ENCODE results near the gene AKR1B15. TPM values are rescaled to one million over a fixed set of nuclear protein-coding genes. Genes with fewer than 3 reads are reported as not detected.

The AKR1B15 gene
- total and polyA plus RNA-seq, 2 of the 4 experiments (the other 2 are of a cell fraction), result not detected

DNA sequence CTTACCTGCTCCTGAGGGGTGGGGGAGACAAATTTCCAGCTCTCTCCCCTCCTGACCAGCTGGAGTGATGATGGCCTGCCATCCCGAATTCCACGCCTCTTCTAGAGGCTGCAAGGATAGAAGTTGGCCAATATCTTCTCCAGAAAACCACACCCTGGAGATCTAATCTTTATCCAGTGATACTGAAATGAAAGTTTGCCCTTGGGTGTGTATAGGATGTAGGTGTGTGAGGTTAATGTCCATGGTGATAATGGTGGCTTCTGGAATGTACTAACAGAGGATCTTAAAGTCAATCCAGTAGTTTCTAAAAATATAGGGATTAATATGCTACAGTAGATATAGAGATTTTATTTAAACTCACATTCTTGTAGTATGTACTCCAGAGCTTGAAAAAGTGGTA is 22.2 kb downstream of the AKR1B15 start:
- BruUV-seq (replicated peaks), result no TSS peak
- Histone ChIP-seq H2BK5ac (ENCODE audit: low read depth, low read length, poor library complexity, severe bottlenecking) (no peak overlapping the region), H3K4me3 (ENCODE audit: insufficient read depth, low read depth, low read length) (no peak overlapping the region), H4K91ac (ENCODE audit: insufficient read depth, low read depth, low read length) (no peak overlapping the region), H3K9me1 (ENCODE audit: insufficient read depth, low read length) (no peaks in the 10 kb centered on the region), H3K4me1 (ENCODE audit: control insufficient read depth, insufficient read depth, low read length) (no peaks in the 10 kb centered on the region), H4K20me1 (ENCODE audit: insufficient read depth, low read length) (no peaks in the 10 kb centered on the region), H3K36me3 (ENCODE audit: control insufficient read depth, insufficient read depth, low read length) (no peaks in the 10 kb centered on the region), H3K9ac (ENCODE audit: low read depth, low read length) (no peak overlapping the region), H3K4me2 (ENCODE audit: low read depth, low read length) (no peak overlapping the region), H4K8ac (ENCODE audit: low read depth in 2 of 2, low read length in 2 of 2) (no peak overlapping the region), H3K27ac (ENCODE audit: insufficient read depth, low read length) (no peak overlapping the region), H2AK5ac (ENCODE audit: low read depth, low read length) (no peak overlapping the region), H3K79me1 (ENCODE audit: low read depth in 1 of 2, low read length in 2 of 2) (no peaks in the 10 kb centered on the region), H2BK20ac (ENCODE audit: low read depth, low read length) (no peak overlapping the region), H2BK120ac (ENCODE audit: low read depth, low read length) (no peak overlapping the region), H3K4ac (ENCODE audit: low read depth, low read length) (no peak overlapping the region), H3K56ac (ENCODE audit: extremely low read depth, insufficient read depth, low read length) (no peak overlapping the region), H3K27me3 (ENCODE audit: control insufficient read depth, insufficient read depth, low read length) (peaks cover 16% of the 10 kb centered on the region), H2BK15ac (ENCODE audit: low read depth, low read length) (no peak overlapping the region), H4K5ac (ENCODE audit: low read depth, low read length) (no peak overlapping the region), H3K18ac (ENCODE audit: low read depth, low read length) (no peak overlapping the region), H2AFZ (replicated peaks; ENCODE audit: low read length, poor library complexity) (no peak overlapping the region), H3K14ac (replicated peaks; ENCODE audit: low read depth, low read length) (no peak overlapping the region), H2AK9ac (replicated peaks; ENCODE audit: low read depth, low read length, poor library complexity) (no peak overlapping the region), H3K23ac (ENCODE audit: low read depth, low read length) (no peak overlapping the region), H3K9me3 (ENCODE audit: control insufficient read depth, insufficient read depth, low read length) (peaks cover 2% of the 10 kb centered on the region)
- WGBS, 2 experiments (ENCODE audit: extremely low coverage in 2 of 2, insufficient read length in 1 of 2), result no CpG with 5 or more reads among the region's 2 CpGs
- CTCF ChIA-PET, result interaction anchor here (0.8 kb wide), 1 partner anchor 42 kb away, joined by 3 read pairs; no protein-coding TSS in a partner anchor
- intact Hi-C loops (cut with micrococcal nuclease), result no loop called here
- ATAC-seq (ENCODE audit: low read depth) (no peak), DNase-seq (no peak)
- dilution Hi-C loops (cut with HindIII; ENCODE audit: low sequenced_read_pairs, unreplicated experiment), result no loop called here
- TF ChIP-seq MAFK (IDR thresholded peaks at IDR 0.05; ENCODE audit: low read depth, low read length), result no peak
- TF ChIP-seq, protein P1, sequence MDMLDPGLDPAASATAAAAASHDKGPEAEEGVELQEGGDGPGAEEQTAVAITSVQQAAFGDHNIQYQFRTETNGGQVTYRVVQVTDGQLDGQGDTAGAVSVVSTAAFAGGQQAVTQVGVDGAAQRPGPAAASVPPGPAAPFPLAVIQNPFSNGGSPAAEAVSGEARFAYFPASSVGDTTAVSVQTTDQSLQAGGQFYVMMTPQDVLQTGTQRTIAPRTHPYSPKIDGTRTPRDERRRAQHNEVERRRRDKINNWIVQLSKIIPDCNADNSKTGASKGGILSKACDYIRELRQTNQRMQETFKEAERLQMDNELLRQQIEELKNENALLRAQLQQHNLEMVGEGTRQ (IDR thresholded peaks at IDR 0.05; ENCODE audit: low read depth, low read length), result no peak
- no peak for TF ChIP-seq RCOR1 (IDR thresholded peaks at IDR 0.05; ENCODE audit: insufficient replicate concordance, low read length)
- TF ChIP-seq RAD21 (IDR thresholded peaks at IDR 0.05; ENCODE audit: low read length), result no peak
- TF ChIP-seq MXI1 (IDR thresholded peaks at IDR 0.05; ENCODE audit: borderline replicate concordance, low read depth, low read length), result no peak
- no peak for TF ChIP-seq SMC3 (IDR thresholded peaks at IDR 0.05; ENCODE audit: low read depth, low read length)
- no peak for TF ChIP-seq CEBPB (IDR thresholded peaks at IDR 0.05; ENCODE audit: low read depth, low read length)
- no peak for TF ChIP-seq CHD1 (IDR thresholded peaks at IDR 0.05; ENCODE audit: low read depth, low read length)
- TF ChIP-seq MAZ (IDR thresholded peaks at IDR 0.05; ENCODE audit: borderline replicate concordance, low read depth, low read length), result no peak
- TF ChIP-seq RFX5 (IDR thresholded peaks at IDR 0.05; ENCODE audit: low read depth, low read length), result no peak
- no peak for TF ChIP-seq POLR2A (IDR thresholded peaks at IDR 0.05; ENCODE audit: low read depth, low read length)
- POLR2A ChIA-PET (ENCODE audit: unreplicated experiment), result no interaction called here
- in situ Hi-C loops (cut with MboI; ENCODE audit: low sequenced_read_pairs), result no loop called here
